Activated CD4-positive, alpha-beta T cell treated with anti-CD3 and anti-CD28 coated beads, Interleukin-2, amount 10 ng/mL, durations not matched to agents 7 days and 5 days (primary cell): Measurements from ENCODE around the gene GRID2. TPM values are rescaled to one million over a fixed set of nuclear protein-coding genes. Genes with fewer than 3 reads are reported as not detected.
"Not testable (repeated sequence)": the region's sequence is repeated elsewhere in the genome, so short reads cannot be mapped to it uniquely, and the experiment has no call there.

Source experiments
- CTCF ChIA-PET: fragments of 350-600 bp; sonication (Branson Sonifier 250); formaldehyde crosslinking; loops from one replicate; lab custom pipeline; 2021; ENCODE audit warnings: antibody characterized with exemption; lab: Charles Lee
- POLR2A ChIA-PET: fragments of 350-600 bp; sonication (Branson Sonifier 250); formaldehyde crosslinking; loops from one replicate; lab custom pipeline; 2021; ENCODE audit warnings: antibody characterized with exemption; lab: Charles Lee
- DNase-seq: peaks from one replicate; pipeline ENCODE4 v3.0.0-alpha.2; 2020
- H3K27ac Mint-ChIP-seq: one replicate; pipeline ENCODE4 v1.8.0; 2021; ENCODE audit warnings: mild to moderate bottlenecking, moderate library complexity, mixed read lengths
- H3K27me3 Mint-ChIP-seq: one replicate; pipeline ENCODE4 v1.8.0; 2021; ENCODE audit warnings: mixed read lengths
- H3K36me3 Mint-ChIP-seq: one replicate; pipeline ENCODE4 v1.8.0; 2021; ENCODE audit warnings: low read depth, mixed read lengths
- H3K4me1 Mint-ChIP-seq: one replicate; pipeline ENCODE4 v1.8.0; 2021; ENCODE audit warnings: mixed read lengths
- H3K4me3 Mint-ChIP-seq: one replicate; pipeline ENCODE4 v1.8.0; 2021; ENCODE audit warnings: mild to moderate bottlenecking, moderate library complexity, mixed read lengths
- H3K9me3 Mint-ChIP-seq: one replicate; pipeline ENCODE4 v1.8.0; 2021; ENCODE audit warnings: mixed read lengths
- total RNA-seq, 2 experiments: library from RNA; stranded (reverse); gene quantifications; one replicate each; pipeline ENCODE4 v1.2.3, GENCODE V29; 2021

Gene GRID2
- total RNA-seq, 2 experiments from 2014 or later: not detected

DNA sequence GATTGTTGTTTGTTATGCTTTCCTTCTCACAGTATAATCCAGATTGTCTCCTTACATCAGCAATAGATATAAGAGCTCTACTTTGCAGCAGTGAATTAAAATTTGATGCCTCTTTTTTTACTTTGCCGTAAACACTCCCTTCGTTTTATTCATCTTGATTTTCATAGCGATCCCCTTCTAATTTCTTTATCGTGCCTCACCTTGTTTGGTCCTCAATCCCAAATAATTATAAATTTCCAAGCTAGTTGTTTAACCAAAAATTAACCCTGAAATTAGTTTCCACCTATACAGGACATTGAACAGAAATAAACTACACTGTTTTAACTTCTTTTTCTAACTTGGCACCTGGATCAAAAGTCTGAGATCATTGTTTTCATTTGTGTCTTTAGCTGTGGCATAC is 35.1 kb upstream of the GRID2 start:
- CTCF ChIA-PET: no interaction called here
- POLR2A ChIA-PET: no interaction called here
- no peaks in the 10 kb centered on the region for H3K27me3 Mint-ChIP-seq

GRCh38 chr4:92270908-92271307 is 32.9 kb upstream of the GRID2 start:
- no peak for DNase-seq
- Mint-ChIP-seq H3K4me1 (no peaks in the 10 kb centered on the region), H3K27ac (no peak overlapping the region), H3K9me3 (no peaks in the 10 kb centered on the region), H3K4me3 (no peak overlapping the region), H3K27me3 (no peaks in the 10 kb centered on the region), H3K36me3 (no peaks in the 10 kb centered on the region)
- ChIA-PET POLR2A (no interaction called here), CTCF (no interaction called here)

More for the DNA sequence above, 35.1 kb upstream of the GRID2 start:
- no peaks in the 10 kb centered on the region for H3K36me3 Mint-ChIP-seq
- H3K9me3 Mint-ChIP-seq: no peaks in the 10 kb centered on the region
- DNase-seq: no peak
- no peaks in the 10 kb centered on the region for H3K4me1 Mint-ChIP-seq
- no peak overlapping the region for H3K27ac Mint-ChIP-seq
- no peak overlapping the region for H3K4me3 Mint-ChIP-seq

DNA sequence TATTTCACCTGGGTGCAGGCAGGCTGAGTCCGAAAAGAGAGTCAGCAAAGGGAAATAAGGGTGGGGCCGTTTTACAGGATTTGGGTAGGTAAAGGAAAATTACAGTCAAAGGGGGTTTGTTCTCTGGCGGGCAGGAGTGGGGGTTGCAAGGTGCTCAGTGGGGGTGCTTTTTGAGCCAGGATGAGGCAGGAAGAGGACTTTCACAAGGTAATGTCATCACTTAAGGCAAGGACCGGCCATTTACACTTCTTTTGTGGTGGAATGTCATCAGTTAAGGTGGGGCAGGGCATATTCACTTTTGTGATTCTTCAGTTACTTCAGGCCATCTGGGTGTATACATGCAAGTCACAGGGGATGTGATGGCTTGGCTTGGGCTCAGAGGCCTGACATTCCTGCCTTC is 32.2 kb upstream of the GRID2 start:
- H3K9me3 Mint-ChIP-seq, H3K27ac Mint-ChIP-seq, H3K36me3 Mint-ChIP-seq: not testable (repeated sequence)

GRCh38 chr4:92277057-92277881 is 26.5 kb upstream of the GRID2 start:
- H3K4me1 Mint-ChIP-seq, H3K27ac Mint-ChIP-seq, H3K27me3 Mint-ChIP-seq, H3K4me3 Mint-ChIP-seq, CTCF ChIA-PET, H3K36me3 Mint-ChIP-seq, POLR2A ChIA-PET, DNase-seq, H3K9me3 Mint-ChIP-seq: not testable (repeated sequence)

More for the DNA sequence above, 32.2 kb upstream of the GRID2 start:
- H3K4me1 Mint-ChIP-seq, POLR2A ChIA-PET, DNase-seq, CTCF ChIA-PET, H3K4me3 Mint-ChIP-seq, H3K27me3 Mint-ChIP-seq: not testable (repeated sequence)

DNA sequence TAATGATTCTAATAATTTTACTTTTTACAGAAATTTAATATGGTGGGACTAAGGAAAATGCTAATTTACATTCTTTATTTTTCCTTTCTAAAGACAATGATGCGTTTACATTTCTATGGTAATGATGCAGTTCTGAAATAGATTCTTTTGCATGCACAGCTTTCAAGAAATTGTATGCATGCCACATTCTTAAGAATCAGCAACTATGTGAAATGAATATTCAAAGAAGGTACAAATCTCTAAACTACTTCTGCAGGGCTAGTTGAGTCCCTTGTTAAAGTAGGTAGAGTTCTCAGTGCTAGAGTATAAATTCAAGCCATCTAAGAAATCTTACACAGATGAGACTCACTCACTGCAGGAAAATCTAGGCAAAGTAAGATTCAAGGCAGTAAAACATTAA is 24.5 kb upstream of the GRID2 start:
- POLR2A ChIA-PET: no interaction called here

DNA sequence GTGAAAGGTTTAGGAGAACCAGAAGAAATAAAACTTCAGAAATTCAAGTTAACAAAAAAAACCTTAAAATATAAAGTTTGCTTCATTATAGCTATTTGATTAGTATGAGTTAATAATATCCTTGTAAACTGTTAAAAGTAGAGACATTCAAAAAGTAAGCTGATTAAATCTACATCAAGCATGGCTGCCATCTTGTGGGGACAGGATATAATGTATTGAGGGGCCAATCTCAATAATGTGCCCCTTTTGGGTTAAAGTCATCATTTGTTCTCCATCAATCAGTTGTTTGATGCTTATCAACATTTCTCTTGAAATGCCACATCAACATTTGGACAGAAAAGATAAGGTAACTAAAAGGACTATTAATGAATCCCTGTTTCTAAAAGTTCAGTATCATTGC is 4.6 kb upstream of the GRID2 start:
- H3K4me1 Mint-ChIP-seq: no peaks in the 10 kb centered on the region
- H3K27ac Mint-ChIP-seq: no peak overlapping the region
- POLR2A ChIA-PET: no interaction called here
- no peak for DNase-seq
- CTCF ChIA-PET: no interaction called here
- no peaks in the 10 kb centered on the region for H3K36me3 Mint-ChIP-seq
- no peak overlapping the region for H3K4me3 Mint-ChIP-seq
- H3K9me3 Mint-ChIP-seq: no peaks in the 10 kb centered on the region
- peaks cover 13% of the 10 kb centered on the region for H3K27me3 Mint-ChIP-seq

More for the DNA sequence above, 24.5 kb upstream of the GRID2 start:
- Mint-ChIP-seq H3K27me3 (no peaks in the 10 kb centered on the region), H3K27ac (no peak overlapping the region), H3K36me3 (no peaks in the 10 kb centered on the region), H3K9me3 (no peaks in the 10 kb centered on the region), H3K4me3 (no peak overlapping the region), H3K4me1 (no peaks in the 10 kb centered on the region)
- CTCF ChIA-PET: no interaction called here
- DNase-seq: no peak

- no peak overlapping the region for H3K4me3 Mint-ChIP-seq
- no peaks in the 10 kb centered on the region for H3K36me3 Mint-ChIP-seq
- H3K27ac Mint-ChIP-seq: no peak overlapping the region
- peaks cover 6% of the 10 kb centered on the region for H3K4me1 Mint-ChIP-seq
- POLR2A ChIA-PET: no interaction called here
- DNase-seq: no peak
- peaks cover 32% of the 10 kb centered on the region for H3K27me3 Mint-ChIP-seq
- CTCF ChIA-PET: no interaction called here
- H3K9me3 Mint-ChIP-seq: no peaks in the 10 kb centered on the region
Measured at GRCh38 chr4:92304121-92304520, 355 bp downstream of the GRID2 start.

- no peaks in the 10 kb centered on the region for H3K36me3 Mint-ChIP-seq
- no peak overlapping the region for H3K4me3 Mint-ChIP-seq
- no peak for DNase-seq
- H3K27me3 Mint-ChIP-seq: peaks cover 32% of the 10 kb centered on the region
- CTCF ChIA-PET: no interaction called here
- POLR2A ChIA-PET: no interaction called here
- peaks cover 6% of the 10 kb centered on the region for H3K4me1 Mint-ChIP-seq
- H3K27ac Mint-ChIP-seq: no peak overlapping the region
- no peaks in the 10 kb centered on the region for H3K9me3 Mint-ChIP-seq
Measured at GRCh38 chr4:92304606-92305005, 840 bp downstream of the GRID2 start.

DNA sequence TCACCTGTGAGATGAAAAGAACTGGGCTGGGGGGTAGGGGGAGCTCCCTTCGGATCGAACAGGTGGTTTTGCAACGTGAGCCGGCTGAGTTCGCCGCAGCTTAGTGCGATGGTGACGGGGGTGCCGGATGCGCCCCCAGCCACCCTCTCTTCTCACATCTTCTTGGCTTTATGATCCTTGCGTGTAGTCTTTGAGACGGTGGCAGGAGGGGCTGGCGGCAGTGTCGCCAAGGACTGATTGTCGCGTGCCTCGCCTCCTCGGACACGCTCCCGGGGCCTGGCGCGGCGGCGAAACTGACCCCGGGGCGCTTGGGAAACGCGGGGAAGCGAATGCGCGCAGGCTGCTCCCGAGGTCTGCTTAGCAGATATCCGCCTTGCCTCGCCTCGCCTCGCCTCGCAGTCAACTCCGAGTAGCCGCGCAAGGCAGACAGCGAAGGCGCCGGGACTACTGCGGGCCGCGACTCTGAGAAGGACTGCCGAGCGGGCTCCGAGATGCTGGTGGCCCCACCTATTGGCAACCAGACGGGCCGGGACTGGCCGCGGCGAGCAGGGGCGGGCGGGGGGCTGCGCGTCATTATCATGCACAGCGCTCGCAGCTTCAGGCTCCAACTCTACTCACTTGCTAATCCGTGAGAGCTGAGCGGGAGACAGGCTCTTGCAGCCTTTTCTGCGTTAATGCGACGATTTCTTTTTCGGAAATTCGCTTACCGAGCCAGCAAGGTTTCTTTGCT is 1.5 kb downstream of the GRID2 start:
- Mint-ChIP-seq H3K36me3 (no peaks in the 10 kb centered on the region), H3K4me3 (no peak overlapping the region), H3K27me3 (peaks cover 32% of the 10 kb centered on the region), H3K4me1 (peaks cover 6% of the 10 kb centered on the region), H3K27ac (no peak overlapping the region), H3K9me3 (no peaks in the 10 kb centered on the region)
- ChIA-PET CTCF (no interaction called here), POLR2A (no interaction called here)
- DNase-seq: no peak

- Mint-ChIP-seq H3K36me3 (no peaks in the 10 kb centered on the region), H3K9me3 (no peaks in the 10 kb centered on the region), H3K4me1 (peaks cover 6% of the 10 kb centered on the region), H3K27me3 (peaks cover 32% of the 10 kb centered on the region), H3K27ac (no peak overlapping the region), H3K4me3 (no peak overlapping the region)
- POLR2A ChIA-PET: no interaction called here
- DNase-seq: no peak
- CTCF ChIA-PET: no interaction called here
Measured at GRCh38 chr4:92305878-92306520, 2.2 kb downstream of the GRID2 start.

DNA sequence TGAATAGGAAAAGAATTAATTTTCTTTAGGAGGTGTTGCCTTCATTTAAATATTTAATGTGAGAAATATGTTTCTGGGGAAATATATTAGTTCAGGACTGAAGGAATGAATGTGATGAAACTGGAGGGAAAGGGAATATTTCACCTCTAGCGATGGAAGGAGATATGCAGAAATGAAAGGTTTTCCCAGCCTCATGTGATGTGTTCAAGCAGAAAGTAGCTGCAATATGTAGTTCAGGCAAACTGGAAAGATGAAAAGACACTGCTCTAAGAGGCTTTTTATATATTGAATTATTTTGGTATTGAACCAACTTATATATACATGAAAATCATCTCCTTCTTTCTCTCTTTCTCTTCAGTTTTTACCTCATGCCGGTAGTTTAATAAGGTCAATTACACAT is 3.4 kb downstream of the GRID2 start:
- ChIA-PET CTCF (no interaction called here), POLR2A (no interaction called here)
- no peak overlapping the region for H3K27ac Mint-ChIP-seq
- no peak overlapping the region for H3K4me3 Mint-ChIP-seq
- DNase-seq: no peak
- no peaks in the 10 kb centered on the region for H3K9me3 Mint-ChIP-seq
- H3K36me3 Mint-ChIP-seq: no peaks in the 10 kb centered on the region
- peaks cover 6% of the 10 kb centered on the region for H3K4me1 Mint-ChIP-seq
- H3K27me3 Mint-ChIP-seq: peaks cover 31% of the 10 kb centered on the region

DNA sequence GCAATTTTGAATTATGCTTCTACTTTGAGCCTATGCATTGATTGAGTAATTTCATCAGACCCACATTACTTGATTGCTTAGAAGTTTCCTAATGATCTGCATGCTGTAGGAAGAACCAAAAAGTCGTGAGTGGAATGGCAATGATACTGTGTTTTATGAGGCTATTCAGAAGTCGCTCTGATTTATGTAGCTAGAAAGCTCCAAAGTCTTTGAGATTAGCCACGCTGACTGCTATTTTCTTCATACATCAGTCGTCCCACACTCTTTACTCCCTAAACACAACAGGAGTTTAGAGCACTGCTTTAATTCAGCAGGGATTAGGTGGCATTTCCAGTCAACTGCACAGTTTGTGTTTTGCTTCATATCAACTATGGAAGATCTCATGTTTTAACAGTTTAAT is 4.1 kb downstream of the GRID2 start:
- DNase-seq: no peak
- Mint-ChIP-seq H3K27ac (no peak overlapping the region), H3K36me3 (no peaks in the 10 kb centered on the region), H3K4me3 (no peak overlapping the region), H3K4me1 (peaks cover 6% of the 10 kb centered on the region), H3K27me3 (peaks cover 26% of the 10 kb centered on the region), H3K9me3 (no peaks in the 10 kb centered on the region)
- CTCF ChIA-PET: no interaction called here
- POLR2A ChIA-PET: no interaction called here

DNA sequence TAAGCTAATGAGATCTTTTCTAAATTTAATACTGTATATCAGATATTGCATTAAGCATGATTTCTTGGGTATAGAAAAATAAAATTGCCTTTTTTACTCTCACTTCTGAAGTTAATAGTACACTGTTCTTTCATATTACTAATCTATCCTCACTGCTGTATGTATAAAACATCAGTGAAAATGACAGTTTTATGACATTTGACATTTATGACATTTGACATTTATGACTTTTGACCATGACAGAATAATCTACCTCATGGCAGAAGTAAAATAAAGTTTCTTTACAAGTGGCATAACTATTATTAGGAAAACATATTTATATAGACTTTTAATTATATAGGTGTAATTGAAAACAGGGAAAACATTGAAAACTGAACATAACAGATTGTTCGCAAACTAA is 13.3 kb downstream of the GRID2 start:
- H3K36me3 Mint-ChIP-seq: no peaks in the 10 kb centered on the region
- ChIA-PET CTCF (no interaction called here), POLR2A (no interaction called here)
- no peaks in the 10 kb centered on the region for H3K4me1 Mint-ChIP-seq
- DNase-seq: no peak
- no peak overlapping the region for H3K27ac Mint-ChIP-seq
- no peak overlapping the region for H3K4me3 Mint-ChIP-seq
- H3K27me3 Mint-ChIP-seq: no peaks in the 10 kb centered on the region
- H3K9me3 Mint-ChIP-seq: no peaks in the 10 kb centered on the region
